ENCODE data around the gene LHFPL6. TPM values are rescaled to one million over a fixed set of nuclear protein-coding genes. Genes with fewer than 3 reads are reported as not detected.

The LHFPL6 gene
- total RNA-seq, 1 donor from 2014 or later, result 174 TPM

DNA sequence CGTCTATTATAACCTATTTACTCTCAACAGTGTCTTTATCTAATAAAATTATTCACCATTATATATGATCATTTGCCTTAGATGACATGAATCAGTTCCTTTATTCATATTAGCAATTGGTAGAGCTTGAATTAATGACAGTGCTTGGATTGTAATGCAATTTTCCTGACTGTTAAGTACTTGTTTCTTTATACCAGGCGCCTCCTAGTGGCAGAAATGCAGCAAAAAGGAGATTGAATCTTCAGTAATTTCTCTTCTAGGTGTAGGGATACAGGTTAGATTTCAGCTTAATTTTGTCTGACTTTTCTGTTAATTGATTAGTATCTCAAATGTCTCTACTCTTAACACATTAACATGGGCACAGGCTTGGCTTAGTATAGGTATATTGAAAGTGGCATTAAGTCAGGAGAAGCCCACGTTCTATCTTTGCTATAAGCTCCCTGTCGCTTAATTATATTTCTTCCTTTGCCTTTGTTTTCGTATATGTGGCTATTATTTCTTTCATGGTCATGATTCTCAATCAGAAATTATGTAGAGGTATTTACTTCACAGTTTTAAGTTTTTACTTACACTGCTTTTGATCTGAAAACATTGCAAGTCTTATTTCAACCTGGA, 9.1 kb upstream of the LHFPL6 start:
- no peak overlapping the region for H3K4me3 Mint-ChIP-seq (ENCODE audit: unreplicated experiment)
- H3K27ac Mint-ChIP-seq (ENCODE audit: unreplicated experiment), result no peak overlapping the region
- peaks cover 4% of the 10 kb centered on the region for H3K27me3 Mint-ChIP-seq (ENCODE audit: unreplicated experiment)
- TF ChIP-seq, protein P1, sequence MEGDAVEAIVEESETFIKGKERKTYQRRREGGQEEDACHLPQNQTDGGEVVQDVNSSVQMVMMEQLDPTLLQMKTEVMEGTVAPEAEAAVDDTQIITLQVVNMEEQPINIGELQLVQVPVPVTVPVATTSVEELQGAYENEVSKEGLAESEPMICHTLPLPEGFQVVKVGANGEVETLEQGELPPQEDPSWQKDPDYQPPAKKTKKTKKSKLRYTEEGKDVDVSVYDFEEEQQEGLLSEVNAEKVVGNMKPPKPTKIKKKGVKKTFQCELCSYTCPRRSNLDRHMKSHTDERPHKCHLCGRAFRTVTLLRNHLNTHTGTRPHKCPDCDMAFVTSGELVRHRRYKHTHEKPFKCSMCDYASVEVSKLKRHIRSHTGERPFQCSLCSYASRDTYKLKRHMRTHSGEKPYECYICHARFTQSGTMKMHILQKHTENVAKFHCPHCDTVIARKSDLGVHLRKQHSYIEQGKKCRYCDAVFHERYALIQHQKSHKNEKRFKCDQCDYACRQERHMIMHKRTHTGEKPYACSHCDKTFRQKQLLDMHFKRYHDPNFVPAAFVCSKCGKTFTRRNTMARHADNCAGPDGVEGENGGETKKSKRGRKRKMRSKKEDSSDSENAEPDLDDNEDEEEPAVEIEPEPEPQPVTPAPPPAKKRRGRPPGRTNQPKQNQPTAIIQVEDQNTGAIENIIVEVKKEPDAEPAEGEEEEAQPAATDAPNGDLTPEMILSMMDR (IDR thresholded peaks at IDR 0.05), result peak; percentile 87
- DNase-seq (ENCODE audit: extremely low spot score, unreplicated experiment), result no peak
- no peaks in the 10 kb centered on the region for H3K9me3 Mint-ChIP-seq (ENCODE audit: unreplicated experiment)
- no peaks in the 10 kb centered on the region for H3K4me1 Mint-ChIP-seq (ENCODE audit: unreplicated experiment)
- H3K36me3 Mint-ChIP-seq (ENCODE audit: unreplicated experiment), result no peaks in the 10 kb centered on the region

DNA sequence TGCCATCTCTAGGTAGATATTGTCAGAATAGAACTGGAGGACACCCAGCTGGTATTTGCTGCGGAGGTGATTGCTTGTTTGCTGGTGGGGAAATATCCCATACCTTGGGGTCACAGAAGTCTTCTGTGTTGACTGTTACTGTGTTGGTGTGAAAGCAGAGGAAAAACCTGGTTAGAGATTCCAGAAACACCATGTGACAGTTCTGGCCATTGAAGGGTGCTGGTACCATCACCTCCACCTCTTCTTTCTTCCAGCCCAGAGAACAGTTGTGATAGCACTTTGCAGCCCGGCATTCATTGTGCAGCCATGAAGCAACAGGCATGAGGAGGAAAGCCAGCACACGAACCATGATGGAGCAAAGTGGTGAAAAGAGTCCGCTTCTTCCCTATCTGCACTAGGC, 4.9 kb upstream of the LHFPL6 start:
- H3K4me1 Mint-ChIP-seq (ENCODE audit: unreplicated experiment), result peaks cover 6% of the 10 kb centered on the region
- TF ChIP-seq, protein P1 (IDR thresholded peaks at IDR 0.05), result no peak
- no peak overlapping the region for H3K4me3 Mint-ChIP-seq (ENCODE audit: unreplicated experiment)
- H3K27me3 Mint-ChIP-seq (ENCODE audit: unreplicated experiment), result peaks cover 2% of the 10 kb centered on the region
- H3K9me3 Mint-ChIP-seq (ENCODE audit: unreplicated experiment), result no peaks in the 10 kb centered on the region
- H3K27ac Mint-ChIP-seq (ENCODE audit: unreplicated experiment), result no peak overlapping the region
- no peaks in the 10 kb centered on the region for H3K36me3 Mint-ChIP-seq (ENCODE audit: unreplicated experiment)
- DNase-seq (ENCODE audit: extremely low spot score, unreplicated experiment), result no peak

DNA sequence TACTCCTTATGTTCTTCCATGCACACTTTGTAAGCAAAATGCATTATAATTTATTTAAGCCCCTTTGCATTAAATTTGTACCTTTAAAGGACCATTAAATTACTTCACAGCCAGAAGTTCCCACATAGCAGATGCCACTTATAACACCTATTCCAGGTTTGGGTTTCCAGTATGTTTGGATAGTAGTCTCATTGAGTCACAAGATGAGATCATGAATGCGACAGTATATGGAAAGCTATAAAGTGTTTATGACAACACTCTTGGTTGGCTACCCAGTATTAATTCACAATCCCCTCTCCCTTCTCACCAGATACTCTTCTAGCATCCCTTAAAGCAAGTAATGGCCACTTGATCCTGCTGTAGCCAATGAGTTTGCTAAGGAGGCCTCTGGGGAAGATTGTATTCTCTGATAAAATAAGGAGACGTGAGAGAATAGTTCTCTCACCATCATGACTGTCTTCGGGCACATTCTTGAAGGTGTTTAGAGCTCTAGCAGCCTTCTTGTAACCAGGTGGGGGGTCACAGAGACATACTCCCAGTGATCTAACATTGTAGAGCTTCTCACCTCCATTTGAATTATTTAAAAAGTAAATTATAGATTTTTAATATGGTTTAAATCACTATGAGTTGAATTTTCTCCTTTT, 2.8 kb upstream of the LHFPL6 start:
- H3K27me3 Mint-ChIP-seq (ENCODE audit: unreplicated experiment), result peaks cover 2% of the 10 kb centered on the region
- DNase-seq (ENCODE audit: extremely low spot score, unreplicated experiment), result no peak

DNA sequence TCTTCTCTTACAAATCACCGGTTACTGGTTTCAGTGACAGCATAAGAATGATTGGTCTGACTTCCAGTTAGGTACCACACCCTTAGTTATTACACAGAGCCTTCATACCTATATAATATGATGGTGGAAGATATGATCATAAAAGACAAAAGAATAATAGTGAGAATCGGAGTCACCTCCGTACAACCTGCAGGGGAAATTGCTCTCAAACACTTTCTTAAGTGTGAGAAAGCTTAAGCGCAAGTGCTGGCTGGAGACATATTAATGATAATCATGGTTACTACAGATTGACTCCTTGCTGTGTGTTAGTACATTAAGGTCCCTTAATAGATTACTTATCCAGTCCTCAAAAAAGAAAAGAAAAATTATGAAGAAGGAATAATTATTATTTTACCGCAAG, 1.8 kb upstream of the LHFPL6 start:
- no peaks in the 10 kb centered on the region for H3K9me3 Mint-ChIP-seq (ENCODE audit: unreplicated experiment)
- no peaks in the 10 kb centered on the region for H3K27me3 Mint-ChIP-seq (ENCODE audit: unreplicated experiment)
- H3K36me3 Mint-ChIP-seq (ENCODE audit: unreplicated experiment), result peaks cover 13% of the 10 kb centered on the region
- no peak overlapping the region for H3K4me3 Mint-ChIP-seq (ENCODE audit: unreplicated experiment)
- TF ChIP-seq, protein P1 (IDR thresholded peaks at IDR 0.05), result no peak
- no peak for DNase-seq (ENCODE audit: extremely low spot score, unreplicated experiment)
- peaks cover 31% of the 10 kb centered on the region for H3K4me1 Mint-ChIP-seq (ENCODE audit: unreplicated experiment)
- no peak overlapping the region for H3K27ac Mint-ChIP-seq (ENCODE audit: unreplicated experiment)

More for the DNA sequence above, 2.8 kb upstream of the LHFPL6 start:
- H3K9me3 Mint-ChIP-seq (ENCODE audit: unreplicated experiment), result no peaks in the 10 kb centered on the region
- H3K36me3 Mint-ChIP-seq (ENCODE audit: unreplicated experiment), result peaks cover 6% of the 10 kb centered on the region
- TF ChIP-seq, protein P1 (IDR thresholded peaks at IDR 0.05), result no peak
- no peak overlapping the region for H3K27ac Mint-ChIP-seq (ENCODE audit: unreplicated experiment)
- H3K4me1 Mint-ChIP-seq (ENCODE audit: unreplicated experiment), result peaks cover 21% of the 10 kb centered on the region
- no peak overlapping the region for H3K4me3 Mint-ChIP-seq (ENCODE audit: unreplicated experiment)

DNA sequence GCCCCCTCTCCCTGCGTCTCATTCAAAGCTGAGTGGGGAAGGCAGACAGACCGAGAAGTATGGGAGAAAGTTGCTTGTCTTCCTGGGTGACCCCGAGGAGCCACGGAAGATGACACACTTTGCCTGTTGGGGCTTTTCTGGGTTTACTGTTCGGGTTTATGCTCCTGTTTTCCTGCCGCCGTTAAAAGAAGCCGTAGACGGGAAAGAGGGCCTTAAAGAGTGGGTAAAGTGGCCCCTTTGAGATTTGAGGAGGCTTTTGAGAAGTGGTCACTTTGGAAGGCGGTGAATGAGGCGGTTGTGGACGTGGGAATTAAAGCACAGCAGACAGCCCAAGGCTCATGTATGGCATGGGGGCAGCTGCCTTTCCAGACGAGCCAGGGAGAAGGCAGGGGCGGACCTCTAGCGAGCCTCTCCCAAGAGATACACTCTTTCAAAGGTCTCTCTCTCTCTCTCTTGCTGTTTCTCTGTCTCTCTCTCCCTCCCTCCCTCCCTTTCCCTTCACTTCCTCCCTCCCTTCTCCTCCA, 493 bp upstream of the LHFPL6 start:
- no peaks in the 10 kb centered on the region for H3K27me3 Mint-ChIP-seq (ENCODE audit: unreplicated experiment)
- no peak for DNase-seq (ENCODE audit: extremely low spot score, unreplicated experiment)
- peaks cover 13% of the 10 kb centered on the region for H3K36me3 Mint-ChIP-seq (ENCODE audit: unreplicated experiment)
- no peaks in the 10 kb centered on the region for H3K9me3 Mint-ChIP-seq (ENCODE audit: unreplicated experiment)
- peak overlapping the region; percentile 96 for H3K4me3 Mint-ChIP-seq (ENCODE audit: unreplicated experiment)
- peak overlapping the region; percentile 93 for H3K27ac Mint-ChIP-seq (ENCODE audit: unreplicated experiment)
- TF ChIP-seq, protein P1 (IDR thresholded peaks at IDR 0.05), result no peak
- peaks cover 44% of the 10 kb centered on the region for H3K4me1 Mint-ChIP-seq (ENCODE audit: unreplicated experiment)

Data from osteocyte (in vitro differentiated cells).